Glutamatergic neuron (in vitro differentiated cells): ENCODE measurements around the gene TTC28. TPM values are rescaled to one million over a fixed set of nuclear protein-coding genes. Genes with fewer than 3 reads are reported as not detected.

ENCODE experiments used
- DNase-seq: peaks from one replicate; pipeline ENCODE4 v3.0.0; 2022
- H3K27ac Mint-ChIP-seq: one replicate; pipeline ENCODE4 v1.8.0; 2020; ENCODE audit warnings: mild to moderate bottlenecking, mixed read lengths, inconsistent platforms; ENCODE audit not compliant: unreplicated experiment
- H3K27me3 Mint-ChIP-seq: one replicate; pipeline ENCODE4 v1.8.0; 2020; ENCODE audit warnings: mild to moderate bottlenecking, moderate library complexity, mixed read lengths, inconsistent platforms; ENCODE audit not compliant: unreplicated experiment
- H3K36me3 Mint-ChIP-seq: one replicate; pipeline ENCODE4 v1.8.0; 2020; ENCODE audit warnings: mild to moderate bottlenecking, mixed read lengths, inconsistent platforms; ENCODE audit not compliant: unreplicated experiment
- H3K4me1 Mint-ChIP-seq: one replicate; pipeline ENCODE4 v1.8.0; 2020; ENCODE audit warnings: mild to moderate bottlenecking, low read depth, mixed read lengths, inconsistent platforms; ENCODE audit not compliant: unreplicated experiment
- H3K4me3 Mint-ChIP-seq: one replicate; pipeline ENCODE4 v1.8.0; 2020; ENCODE audit warnings: mild to moderate bottlenecking, mixed read lengths, inconsistent platforms; ENCODE audit not compliant: unreplicated experiment
- H3K9me3 Mint-ChIP-seq: one replicate; pipeline ENCODE4 v1.8.0; 2020; ENCODE audit warnings: mild to moderate bottlenecking, moderate library complexity, mixed read lengths, inconsistent platforms; ENCODE audit not compliant: unreplicated experiment
- CTCF ChIP-seq: fragments of 200-600 bp; sonication (generic); IDR thresholded peaks from one replicate; pipeline ENCODE4 v1.5.0; 2021; ENCODE audit not compliant: partially characterized antibody, unreplicated experiment
- total RNA-seq: library from RNA; stranded (reverse); fragmentation: NEBNext Ultra II Directional; extraction: Animal tissue kit (Norgen Biotek cat#: 25700); gene quantifications from one replicate; pipeline ENCODE4 v1.2.1, GENCODE V29; 2021; ENCODE audit not compliant: unreplicated experiment

Gene TTC28
- total RNA-seq, 1 donor from 2014 or later: 55.6 TPM

DNA sequence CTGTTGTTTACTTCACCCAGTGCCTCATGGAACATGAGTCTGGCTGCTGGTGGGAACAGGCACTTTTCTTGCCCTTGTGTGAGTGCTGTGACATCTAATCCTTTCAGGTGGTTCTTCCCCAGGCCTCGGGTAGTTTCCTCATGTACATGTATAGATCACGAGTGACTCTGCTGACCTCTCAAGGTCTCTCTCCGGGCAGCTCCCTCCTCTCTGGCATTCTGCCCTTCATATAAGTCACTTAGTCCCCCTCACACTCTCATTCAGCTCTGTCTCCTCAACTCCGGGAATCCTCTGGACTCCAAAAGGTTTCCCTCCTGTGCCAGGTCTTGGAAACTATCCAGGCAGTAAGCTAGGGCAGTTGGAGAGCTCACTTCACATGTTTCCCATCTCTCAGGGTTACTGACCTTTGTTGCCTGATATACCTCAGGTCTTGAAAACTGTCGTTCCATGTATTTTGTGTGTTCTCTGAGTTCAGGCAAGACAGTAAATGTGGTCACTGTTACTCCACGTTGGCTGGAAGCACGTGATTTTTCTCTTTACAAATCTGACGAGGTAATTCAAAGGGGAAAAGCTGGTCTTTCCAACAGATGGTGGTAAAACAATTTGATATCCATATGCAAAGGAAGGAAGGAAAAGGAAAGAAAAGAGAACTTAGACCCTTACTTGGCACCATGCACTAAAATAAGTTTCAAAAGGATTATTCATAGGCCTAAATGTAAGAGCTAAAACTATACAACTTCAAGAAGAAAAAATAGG, 720.1 kb downstream of the TTC28 start:
- no peak for DNase-seq
- Mint-ChIP-seq H3K27me3 (no peaks in the 10 kb centered on the region), H3K27ac (no peak overlapping the region), H3K36me3 (peaks cover 6% of the 10 kb centered on the region), H3K4me1 (peaks cover 4% of the 10 kb centered on the region), H3K4me3 (no peak overlapping the region), H3K9me3 (no peaks in the 10 kb centered on the region)
- TF ChIP-seq CTCF: no peak

DNA sequence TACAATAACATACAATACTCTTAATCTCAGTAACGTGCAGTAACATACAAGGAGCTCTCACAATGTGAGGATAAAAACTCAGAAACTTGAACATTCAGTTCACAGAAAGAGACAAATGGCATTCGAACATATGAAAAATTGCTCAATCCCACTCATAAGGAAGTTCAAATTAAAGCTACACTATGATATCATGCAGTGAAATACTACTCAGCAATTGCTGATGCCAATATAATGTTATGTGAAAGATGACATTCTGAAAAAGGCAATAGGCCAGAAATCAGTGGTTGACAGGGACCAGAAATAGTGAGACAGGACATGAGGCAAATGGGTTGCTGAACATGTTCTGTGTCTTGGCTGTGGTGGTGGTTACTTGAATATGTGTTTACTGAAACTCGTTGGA, 726.9 kb downstream of the TTC28 start:
- Mint-ChIP-seq H3K27me3 (no peaks in the 10 kb centered on the region), H3K9me3 (no peaks in the 10 kb centered on the region), H3K4me3 (no peak overlapping the region), H3K4me1 (no peaks in the 10 kb centered on the region), H3K27ac (no peak overlapping the region), H3K36me3 (peaks cover 6% of the 10 kb centered on the region)
- TF ChIP-seq CTCF: no peak
- no peak for DNase-seq

DNA sequence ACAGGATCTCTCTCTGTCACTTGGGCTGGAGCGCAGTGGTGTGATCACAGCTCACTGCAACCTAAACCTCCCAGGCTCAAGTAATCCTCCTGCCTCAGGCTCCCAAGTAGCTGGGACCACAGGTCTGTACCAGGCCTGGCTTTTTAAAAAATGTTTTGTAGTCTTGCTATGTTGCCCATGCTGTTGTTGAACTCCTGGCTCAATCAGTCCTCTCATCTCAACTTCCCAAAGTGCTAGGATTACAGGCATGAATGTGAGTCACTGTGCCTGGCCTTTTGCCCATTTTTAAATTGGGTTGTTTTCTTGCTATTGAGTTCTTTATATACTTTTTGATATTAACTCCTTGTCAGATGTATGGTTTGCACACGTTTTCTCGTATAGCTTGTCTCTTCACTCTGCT, 727.5 kb downstream of the TTC28 start:
- no peak overlapping the region for H3K4me3 Mint-ChIP-seq
- no peaks in the 10 kb centered on the region for H3K9me3 Mint-ChIP-seq
- H3K27ac Mint-ChIP-seq: no peak overlapping the region
- H3K27me3 Mint-ChIP-seq: no peaks in the 10 kb centered on the region
- H3K4me1 Mint-ChIP-seq: no peaks in the 10 kb centered on the region
- TF ChIP-seq CTCF: no peak
- H3K36me3 Mint-ChIP-seq: no peaks in the 10 kb centered on the region
- DNase-seq: no peak

- Mint-ChIP-seq H3K27ac (no peak overlapping the region), H3K36me3 (no peaks in the 10 kb centered on the region), H3K4me1 (no peaks in the 10 kb centered on the region), H3K27me3 (no peaks in the 10 kb centered on the region), H3K9me3 (no peaks in the 10 kb centered on the region), H3K4me3 (no peak overlapping the region)
- DNase-seq: no peak
- TF ChIP-seq CTCF: no peak
These were observed 730.2 kb downstream of the TTC28 start for GRCh38 chr22:27949421-27949820.

- no peaks in the 10 kb centered on the region for H3K36me3 Mint-ChIP-seq
- H3K4me1 Mint-ChIP-seq: no peaks in the 10 kb centered on the region
- DNase-seq: no peak
- no peaks in the 10 kb centered on the region for H3K27me3 Mint-ChIP-seq
- no peak overlapping the region for H3K4me3 Mint-ChIP-seq
- H3K9me3 Mint-ChIP-seq: no peaks in the 10 kb centered on the region
- TF ChIP-seq CTCF: no peak
- H3K27ac Mint-ChIP-seq: no peak overlapping the region
These were observed 731.1 kb downstream of the TTC28 start for GRCh38 chr22:27948569-27948968.
